Measurements from ENCODE around the gene ROR1.

Gene ROR1

DNA sequence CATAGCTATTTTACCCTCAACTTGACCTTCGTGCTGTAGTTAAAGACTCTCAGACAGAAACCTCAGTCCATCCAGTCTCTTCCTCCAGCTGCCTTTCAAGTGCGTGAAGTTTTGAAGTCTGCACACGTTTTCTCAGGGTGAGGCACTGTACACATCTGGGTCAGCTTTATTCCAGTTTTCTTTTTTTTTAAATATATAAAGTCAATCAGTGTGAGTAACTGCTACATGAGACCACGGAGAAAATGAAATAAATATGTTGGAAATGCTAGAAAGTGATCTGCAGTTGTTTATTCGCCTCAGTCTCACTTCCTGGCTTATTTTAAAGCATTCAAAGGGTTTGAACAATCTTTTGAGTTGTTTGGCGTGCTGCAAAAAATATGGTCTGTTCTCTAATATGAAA, 135.7 kb downstream of the ROR1 start:
- TF ChIP-seq, protein P1, sequence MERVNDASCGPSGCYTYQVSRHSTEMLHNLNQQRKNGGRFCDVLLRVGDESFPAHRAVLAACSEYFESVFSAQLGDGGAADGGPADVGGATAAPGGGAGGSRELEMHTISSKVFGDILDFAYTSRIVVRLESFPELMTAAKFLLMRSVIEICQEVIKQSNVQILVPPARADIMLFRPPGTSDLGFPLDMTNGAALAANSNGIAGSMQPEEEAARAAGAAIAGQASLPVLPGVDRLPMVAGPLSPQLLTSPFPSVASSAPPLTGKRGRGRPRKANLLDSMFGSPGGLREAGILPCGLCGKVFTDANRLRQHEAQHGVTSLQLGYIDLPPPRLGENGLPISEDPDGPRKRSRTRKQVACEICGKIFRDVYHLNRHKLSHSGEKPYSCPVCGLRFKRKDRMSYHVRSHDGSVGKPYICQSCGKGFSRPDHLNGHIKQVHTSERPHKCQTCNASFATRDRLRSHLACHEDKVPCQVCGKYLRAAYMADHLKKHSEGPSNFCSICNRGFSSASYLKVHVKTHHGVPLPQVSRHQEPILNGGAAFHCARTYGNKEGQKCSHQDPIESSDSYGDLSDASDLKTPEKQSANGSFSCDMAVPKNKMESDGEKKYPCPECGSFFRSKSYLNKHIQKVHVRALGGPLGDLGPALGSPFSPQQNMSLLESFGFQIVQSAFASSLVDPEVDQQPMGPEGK (CRISPR knock-in tag; IDR thresholded peaks at IDR 0.05; ENCODE audit: borderline replicate concordance) = no peak
- TF ChIP-seq, protein P2, sequence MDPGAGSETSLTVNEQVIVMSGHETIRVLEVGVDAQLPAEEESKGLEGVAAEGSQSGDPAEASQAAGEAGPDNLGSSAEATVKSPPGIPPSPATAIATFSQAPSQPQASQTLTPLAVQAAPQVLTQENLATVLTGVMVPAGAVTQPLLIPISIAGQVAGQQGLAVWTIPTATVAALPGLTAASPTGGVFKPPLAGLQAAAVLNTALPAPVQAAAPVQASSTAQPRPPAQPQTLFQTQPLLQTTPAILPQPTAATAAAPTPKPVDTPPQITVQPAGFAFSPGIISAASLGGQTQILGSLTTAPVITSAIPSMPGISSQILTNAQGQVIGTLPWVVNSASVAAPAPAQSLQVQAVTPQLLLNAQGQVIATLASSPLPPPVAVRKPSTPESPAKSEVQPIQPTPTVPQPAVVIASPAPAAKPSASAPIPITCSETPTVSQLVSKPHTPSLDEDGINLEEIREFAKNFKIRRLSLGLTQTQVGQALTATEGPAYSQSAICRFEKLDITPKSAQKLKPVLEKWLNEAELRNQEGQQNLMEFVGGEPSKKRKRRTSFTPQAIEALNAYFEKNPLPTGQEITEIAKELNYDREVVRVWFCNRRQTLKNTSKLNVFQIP (CRISPR knock-in tag; IDR thresholded peaks at IDR 0.05; ENCODE audit: borderline replicate concordance, low read depth) = no peak
- no peak for TF ChIP-seq ZFP3 (CRISPR knock-in tag; IDR thresholded peaks at IDR 0.05)
- no peak for TF ChIP-seq ZNF8 (CRISPR knock-in tag; IDR thresholded peaks at IDR 0.05)
- no peak for TF ChIP-seq ZFP30 (CRISPR knock-in tag; IDR thresholded peaks at IDR 0.05)
- TF ChIP-seq ZNF565 (CRISPR knock-in tag; conservative IDR thresholded peaks at IDR 0.05; ENCODE audit: low read depth) = no peak
- no peak for TF ChIP-seq CSDC2 (CRISPR knock-in tag; IDR thresholded peaks at IDR 0.05)
- TF ChIP-seq, protein P3, sequence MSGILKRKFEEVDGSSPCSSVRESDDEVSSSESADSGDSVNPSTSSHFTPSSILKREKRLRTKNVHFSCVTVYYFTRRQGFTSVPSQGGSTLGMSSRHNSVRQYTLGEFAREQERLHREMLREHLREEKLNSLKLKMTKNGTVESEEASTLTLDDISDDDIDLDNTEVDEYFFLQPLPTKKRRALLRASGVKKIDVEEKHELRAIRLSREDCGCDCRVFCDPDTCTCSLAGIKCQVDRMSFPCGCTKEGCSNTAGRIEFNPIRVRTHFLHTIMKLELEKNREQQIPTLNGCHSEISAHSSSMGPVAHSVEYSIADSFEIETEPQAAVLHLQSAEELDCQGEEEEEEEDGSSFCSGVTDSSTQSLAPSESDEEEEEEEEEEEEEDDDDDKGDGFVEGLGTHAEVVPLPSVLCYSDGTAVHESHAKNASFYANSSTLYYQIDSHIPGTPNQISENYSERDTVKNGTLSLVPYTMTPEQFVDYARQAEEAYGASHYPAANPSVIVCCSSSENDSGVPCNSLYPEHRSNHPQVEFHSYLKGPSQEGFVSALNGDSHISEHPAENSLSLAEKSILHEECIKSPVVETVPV (CRISPR knock-in tag; IDR thresholded peaks at IDR 0.05) = no peak
- no peak for TF ChIP-seq SNAI2 (CRISPR knock-in tag; IDR thresholded peaks at IDR 0.05)
- no peak for TF ChIP-seq OSR1 (CRISPR knock-in tag; IDR thresholded peaks at IDR 0.05)
- no peak for TF ChIP-seq PPARA (CRISPR knock-in tag; IDR thresholded peaks at IDR 0.05; ENCODE audit: borderline replicate concordance)
- TF ChIP-seq, protein P4, sequence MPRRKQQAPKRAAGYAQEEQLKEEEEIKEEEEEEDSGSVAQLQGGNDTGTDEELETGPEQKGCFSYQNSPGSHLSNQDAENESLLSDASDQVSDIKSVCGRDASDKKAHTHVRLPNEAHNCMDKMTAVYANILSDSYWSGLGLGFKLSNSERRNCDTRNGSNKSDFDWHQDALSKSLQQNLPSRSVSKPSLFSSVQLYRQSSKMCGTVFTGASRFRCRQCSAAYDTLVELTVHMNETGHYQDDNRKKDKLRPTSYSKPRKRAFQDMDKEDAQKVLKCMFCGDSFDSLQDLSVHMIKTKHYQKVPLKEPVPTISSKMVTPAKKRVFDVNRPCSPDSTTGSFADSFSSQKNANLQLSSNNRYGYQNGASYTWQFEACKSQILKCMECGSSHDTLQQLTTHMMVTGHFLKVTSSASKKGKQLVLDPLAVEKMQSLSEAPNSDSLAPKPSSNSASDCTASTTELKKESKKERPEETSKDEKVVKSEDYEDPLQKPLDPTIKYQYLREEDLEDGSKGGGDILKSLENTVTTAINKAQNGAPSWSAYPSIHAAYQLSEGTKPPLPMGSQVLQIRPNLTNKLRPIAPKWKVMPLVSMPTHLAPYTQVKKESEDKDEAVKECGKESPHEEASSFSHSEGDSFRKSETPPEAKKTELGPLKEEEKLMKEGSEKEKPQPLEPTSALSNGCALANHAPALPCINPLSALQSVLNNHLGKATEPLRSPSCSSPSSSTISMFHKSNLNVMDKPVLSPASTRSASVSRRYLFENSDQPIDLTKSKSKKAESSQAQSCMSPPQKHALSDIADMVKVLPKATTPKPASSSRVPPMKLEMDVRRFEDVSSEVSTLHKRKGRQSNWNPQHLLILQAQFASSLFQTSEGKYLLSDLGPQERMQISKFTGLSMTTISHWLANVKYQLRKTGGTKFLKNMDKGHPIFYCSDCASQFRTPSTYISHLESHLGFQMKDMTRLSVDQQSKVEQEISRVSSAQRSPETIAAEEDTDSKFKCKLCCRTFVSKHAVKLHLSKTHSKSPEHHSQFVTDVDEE (CRISPR knock-in tag; IDR thresholded peaks at IDR 0.05) = no peak
- TF ChIP-seq TCF4 (CRISPR knock-in tag; IDR thresholded peaks at IDR 0.05; ENCODE audit: borderline replicate concordance) = no peak
- no peak for TF ChIP-seq ZC3H10 (CRISPR knock-in tag; IDR thresholded peaks at IDR 0.05)
- no peak; the same call in 2 of the 3 replicates for ATAC-seq

DNA sequence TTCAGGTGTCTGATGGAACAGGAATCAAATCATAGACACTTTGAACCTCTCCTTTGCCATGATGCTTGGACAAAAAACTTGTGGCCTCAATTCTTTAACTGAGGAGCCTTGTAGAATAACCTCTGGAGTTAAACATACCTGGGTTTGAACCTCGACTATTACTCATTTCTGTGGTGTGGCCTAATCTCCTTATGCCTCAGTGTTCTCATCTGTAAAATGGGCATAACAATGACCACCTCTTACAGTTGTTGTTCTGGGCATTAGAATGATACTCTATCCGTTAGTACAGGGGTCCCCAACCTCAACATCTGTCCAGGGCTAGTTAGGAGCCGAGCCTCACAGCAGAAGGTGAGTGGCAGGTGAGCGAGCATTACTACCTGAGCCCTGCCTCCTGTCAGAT, 137.2 kb downstream of the ROR1 start:
- TF ChIP-seq TCF4 (CRISPR knock-in tag; IDR thresholded peaks at IDR 0.05; ENCODE audit: borderline replicate concordance) (no peak), RARB (CRISPR knock-in tag; IDR thresholded peaks at IDR 0.05) (no peak), ESRRG (CRISPR knock-in tag; IDR thresholded peaks at IDR 0.05) (no peak), TOX (CRISPR knock-in tag; IDR thresholded peaks at IDR 0.05; ENCODE audit: borderline replicate concordance) (no peak), BACH2 (CRISPR knock-in tag; IDR thresholded peaks at IDR 0.05; ENCODE audit: borderline replicate concordance) (no peak), ZNF70 (CRISPR knock-in tag; IDR thresholded peaks at IDR 0.05) (no peak), SNAI2 (CRISPR knock-in tag; IDR thresholded peaks at IDR 0.05) (no peak), ZNF8 (CRISPR knock-in tag; IDR thresholded peaks at IDR 0.05) (no peak)
- TF ChIP-seq, protein P4 (CRISPR knock-in tag; IDR thresholded peaks at IDR 0.05) = no peak
- TF ChIP-seq, protein P3 (CRISPR knock-in tag; IDR thresholded peaks at IDR 0.05) = no peak
- TF ChIP-seq, protein P2 (CRISPR knock-in tag; IDR thresholded peaks at IDR 0.05; ENCODE audit: borderline replicate concordance, low read depth) = no peak
- ATAC-seq = no peak

All from SK-N-SH treated with all-trans-retinoic acid at 6 μM for 48 hours (cell line).